H1 (cell line): ENCODE results near the gene INHBB.

Experiments
- CTCF ChIP-seq, 3 experiments: IDR thresholded peaks; 1 replicate in 2 of 3; 2 replicates in 1 of 3; pipeline versions ENCODE4 v1.5.1 to v1.6.1; 2011; ENCODE audit warnings: low read length in 3 of 3, mild to moderate bottlenecking in 3 of 3, inconsistent platforms in 2 of 3, low read depth in 1 of 3, moderate library complexity in 1 of 3; ENCODE audit not compliant: insufficient read depth in 1 of 3; ENCODE audit errors: control extremely low read depth in 1 of 3
- MAFK ChIP-seq: IDR thresholded peaks from 2 replicates; pipeline ENCODE4 v1.6.1; 2012; ENCODE audit warnings: low read depth, mild to moderate bottlenecking, improper control_type of control experiment, low read length
- NRF1 ChIP-seq: IDR thresholded peaks from 2 replicates; pipeline ENCODE4 v1.6.1; 2011; ENCODE audit warnings: mild to moderate bottlenecking, low read depth, low read length, improper control_type of control experiment
- POLR2A ChIP-seq, 2 experiments: IDR thresholded peaks; 1 replicate in 1 of 2; 2 replicates in 1 of 2; pipeline ENCODE4 v1.6.1; 2011; ENCODE audit warnings: low read depth in 2 of 2, low read length in 2 of 2, mild to moderate bottlenecking in 2 of 2; ENCODE audit errors: control extremely low read depth in 1 of 2
- POLR2AphosphoS5 ChIP-seq: IDR thresholded peaks from 2 replicates; pipeline ENCODE4 v1.6.1; 2011; ENCODE audit warnings: low read depth, low read length
- RFX5 ChIP-seq: IDR thresholded peaks from 2 replicates; pipeline ENCODE4 v1.6.1; 2011; ENCODE audit warnings: low read depth, low read length, improper control_type of control experiment, borderline replicate concordance

DNA sequence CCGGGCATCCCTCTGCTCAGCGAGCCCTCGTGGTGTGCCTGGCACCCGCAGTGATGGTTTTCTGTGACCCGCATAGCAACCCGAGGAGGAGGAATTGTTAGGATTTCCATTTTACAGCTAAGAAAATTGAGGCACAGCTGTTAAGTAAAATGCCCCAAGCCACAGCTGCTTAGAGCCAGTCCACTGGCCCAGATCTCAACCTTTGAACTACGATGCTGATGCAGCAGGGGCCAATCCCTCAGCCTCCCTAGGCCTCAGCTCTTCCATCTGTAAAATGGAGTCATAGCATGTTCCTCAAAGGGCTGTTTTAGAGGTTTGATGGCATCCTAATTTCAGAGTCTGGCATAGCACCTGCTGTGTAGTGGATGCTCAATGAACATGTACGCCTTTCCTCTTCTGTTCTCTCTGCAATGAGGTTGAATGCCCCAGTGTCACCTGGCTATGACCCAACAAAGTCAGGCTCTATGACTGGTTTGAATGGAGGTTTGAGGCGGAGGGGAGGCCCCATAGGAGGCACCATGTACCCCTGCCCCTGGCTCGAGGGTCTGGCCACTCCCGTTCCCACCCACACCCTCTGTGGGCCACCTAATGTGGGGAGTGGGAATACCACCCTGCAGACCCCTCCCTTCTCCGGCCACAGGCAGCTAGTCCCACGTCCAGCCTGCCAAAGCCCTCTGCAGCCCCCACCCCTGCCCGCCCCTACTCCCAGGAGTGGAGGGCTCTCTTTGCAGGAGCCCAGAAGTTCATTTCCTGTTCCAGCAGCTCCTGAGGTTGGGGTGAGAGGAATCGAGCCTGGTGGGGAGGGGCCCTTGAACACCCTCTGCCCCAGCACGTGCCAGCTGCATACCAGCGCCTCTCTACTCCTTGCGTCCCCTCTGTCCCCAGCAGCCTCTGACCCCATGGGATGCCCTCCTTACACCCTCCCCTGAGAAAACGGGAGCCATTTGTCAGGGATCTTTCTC lies 31.0 kb downstream of the INHBB start:
- TF ChIP-seq POLR2AphosphoS5 (no peak), RFX5 (no peak), POLR2A (IDR thresholded peaks at IDR 0.05; ENCODE audit: control extremely low read depth in 1 of 2, low read depth in 2 of 2, low read length in 2 of 2) (no peak), CTCF (IDR thresholded peaks at IDR 0.05; ENCODE audit: control extremely low read depth in 1 of 3, insufficient read depth in 1 of 3, low read depth in 1 of 3, low read length in 3 of 3) (no peak), MAFK (no peak), NRF1 (no peak)
